DMS53 (cell line): ENCODE measurements around the gene DMD.

Experiments used
- DNase-seq: peaks from one replicate; lab custom pipeline; 2025; lab: John Stamatoyannopoulos, UW

The DMD gene

DNA sequence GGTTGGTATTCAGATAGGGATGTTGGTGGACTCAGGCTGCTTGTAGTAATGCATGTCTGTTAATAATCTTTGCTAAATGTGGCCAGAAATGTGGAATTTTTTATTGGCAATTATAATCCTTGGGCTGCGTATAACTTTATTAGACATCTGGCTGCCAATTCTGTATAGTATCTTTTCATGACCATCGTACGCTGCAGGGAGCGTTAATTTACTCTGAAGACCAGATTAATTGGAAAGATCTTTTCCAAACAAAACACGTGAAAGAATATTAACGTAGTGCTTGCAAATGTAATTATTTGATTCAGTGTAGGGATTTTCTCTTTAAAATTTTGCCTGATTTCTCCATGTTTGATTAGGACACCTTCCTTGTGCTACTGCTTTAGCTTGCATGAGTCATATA lies 2100.7 kb downstream of the DMD start:
- DNase-seq, result peak; percentile 23

DNA sequence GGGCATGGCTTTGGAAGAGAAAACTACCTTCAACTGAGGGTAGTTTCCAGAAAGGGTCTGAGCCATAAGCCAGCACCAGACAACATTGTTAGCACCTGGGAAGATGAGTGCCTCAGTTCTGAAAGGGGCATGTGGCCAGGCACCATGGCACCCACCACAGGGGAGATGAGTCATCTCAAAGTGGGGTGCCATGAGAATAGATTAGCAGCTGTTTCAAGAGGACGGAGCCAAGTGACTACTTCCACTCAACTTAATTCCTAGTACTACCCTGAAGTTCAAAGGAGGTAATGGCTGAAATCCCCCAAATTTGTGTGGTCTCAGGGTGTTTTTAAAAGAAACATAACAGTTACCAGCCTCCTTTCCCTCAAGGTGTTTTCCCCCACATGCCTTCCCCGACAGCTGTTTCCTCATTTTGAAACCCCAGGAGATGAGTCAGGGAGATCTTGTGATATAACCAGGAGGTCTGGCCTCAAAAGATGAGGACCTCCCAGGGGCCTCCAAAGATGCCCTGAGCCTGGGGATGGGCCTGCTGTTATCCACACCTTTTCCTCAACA lies 2111.7 kb downstream of the DMD start:
- DNase-seq, result no peak

DNA sequence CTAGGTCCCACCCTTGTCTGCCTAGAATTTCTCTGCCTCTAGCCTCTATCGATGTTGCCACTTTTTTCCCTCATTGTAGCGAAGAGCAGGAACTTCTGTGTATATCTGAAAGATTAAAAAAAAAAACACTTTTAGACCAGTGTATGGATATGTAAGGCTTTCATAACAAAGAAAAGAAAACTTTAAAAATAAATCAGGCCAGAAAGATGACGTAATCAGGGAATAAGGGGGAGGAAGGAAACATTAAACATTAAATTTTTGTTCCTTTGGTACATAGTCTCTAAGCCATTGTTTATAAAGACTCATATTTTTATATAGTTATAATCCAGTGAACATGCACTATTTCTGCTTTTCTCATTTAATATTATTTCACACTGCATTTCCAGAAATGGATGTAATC lies 2113.3 kb downstream of the DMD start:
- no peak for DNase-seq

DNA sequence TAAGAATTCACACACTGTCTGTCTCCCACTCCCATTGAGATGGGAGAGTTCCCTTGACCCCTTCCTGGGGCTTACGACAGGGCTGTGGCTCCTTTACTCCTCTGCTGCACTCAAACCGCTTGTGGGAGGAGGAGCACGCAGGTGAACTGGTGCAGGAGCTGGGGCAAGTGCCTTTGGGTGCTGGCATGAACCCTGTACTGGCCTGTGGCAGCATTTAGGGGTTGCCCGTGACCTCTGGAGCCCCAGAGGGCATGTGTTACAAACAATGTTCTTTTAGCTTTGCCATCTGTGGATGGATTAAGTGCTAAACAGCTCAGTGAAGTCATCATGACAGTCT lies 2117.7 kb downstream of the DMD start:
- DNase-seq, result no peak

DNA sequence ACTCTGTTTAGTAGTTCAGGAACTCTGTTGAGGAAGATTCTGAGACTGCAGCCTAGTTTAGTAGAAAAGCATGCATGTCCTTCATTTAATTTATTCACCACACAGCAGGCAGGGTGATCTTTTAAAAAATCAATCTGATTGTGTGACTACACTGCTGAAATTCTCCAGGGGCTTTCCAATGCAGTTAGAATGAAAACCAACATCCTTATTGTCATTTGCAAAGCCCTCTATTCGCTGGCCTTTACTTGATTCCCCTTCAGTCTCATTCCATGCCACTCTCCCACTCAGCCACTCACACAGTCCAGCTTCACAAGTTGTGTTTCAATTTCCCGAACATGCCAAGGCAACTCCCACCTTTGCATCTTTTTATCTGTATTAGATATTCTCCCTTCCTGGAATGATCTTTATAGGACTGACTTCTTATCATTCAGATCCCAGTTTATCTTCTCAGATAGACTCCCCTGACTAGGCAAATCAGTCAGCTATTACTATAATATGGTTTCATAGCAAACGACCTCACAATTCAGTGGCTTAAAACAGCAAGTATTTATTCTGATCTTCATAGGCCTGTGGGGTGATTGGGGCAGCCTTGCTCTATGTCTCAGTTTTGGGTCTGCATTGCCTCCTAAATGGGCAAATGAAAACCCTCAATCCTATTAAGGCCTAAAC lies 2118.2 kb downstream of the DMD start:
- no peak for DNase-seq

DNA sequence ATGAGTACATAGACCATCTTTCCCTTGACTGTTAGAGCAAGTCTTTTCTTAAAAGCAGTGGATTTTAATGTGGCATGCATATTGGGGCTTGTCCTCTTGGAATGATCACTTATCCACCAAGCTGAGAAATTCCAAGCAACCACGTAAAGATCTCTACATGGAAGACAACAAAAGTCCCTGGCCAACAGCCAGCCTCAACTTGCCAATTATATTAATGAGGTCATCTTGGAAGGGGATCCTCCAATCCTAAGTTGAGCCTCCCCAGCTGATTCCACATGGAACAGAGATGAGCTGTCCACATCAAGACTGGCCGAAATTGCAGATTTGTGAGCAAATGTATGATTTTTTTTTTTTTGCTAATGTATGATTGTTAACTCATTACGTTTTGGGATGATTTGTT lies 2118.9 kb downstream of the DMD start:
- DNase-seq, result no peak

DNA sequence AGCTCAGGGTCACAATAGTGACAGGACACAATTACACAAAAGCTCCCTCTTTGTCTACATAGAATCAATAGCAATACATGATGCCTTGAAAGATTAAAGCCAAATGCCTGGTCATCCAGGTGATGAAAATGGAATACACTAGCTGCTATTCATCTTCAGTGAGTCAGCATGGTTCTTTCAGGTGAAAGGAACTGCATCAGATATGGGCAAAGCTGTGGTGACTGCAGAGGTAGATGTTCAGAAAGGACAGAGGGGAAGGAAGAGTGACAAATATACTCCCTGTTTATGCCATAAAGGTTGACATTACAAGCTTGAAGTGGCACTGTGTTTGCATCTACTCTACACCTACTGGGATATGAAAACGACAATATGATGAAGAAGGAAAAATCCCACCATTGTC lies 2119.5 kb downstream of the DMD start:
- DNase-seq, result no peak

DNA sequence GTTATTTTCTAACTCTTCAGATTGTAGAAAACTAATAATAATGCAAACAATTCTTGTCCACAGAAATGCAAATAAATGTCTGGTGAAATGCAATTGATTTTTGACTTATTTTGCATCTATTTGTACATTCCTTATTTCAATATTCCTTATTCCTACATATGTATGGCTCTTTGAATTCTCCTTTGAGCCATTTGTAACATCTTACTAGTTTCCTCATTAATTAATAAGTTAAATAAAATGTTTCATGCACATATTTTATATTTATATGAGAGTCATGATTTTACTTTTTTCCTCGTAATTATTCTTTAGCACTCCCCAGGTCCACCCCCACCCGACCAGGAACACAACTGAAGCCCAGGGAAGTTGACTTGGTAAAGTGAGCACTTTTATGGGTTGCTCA lies 2136.8 kb downstream of the DMD start:
- no peak for DNase-seq

DNA sequence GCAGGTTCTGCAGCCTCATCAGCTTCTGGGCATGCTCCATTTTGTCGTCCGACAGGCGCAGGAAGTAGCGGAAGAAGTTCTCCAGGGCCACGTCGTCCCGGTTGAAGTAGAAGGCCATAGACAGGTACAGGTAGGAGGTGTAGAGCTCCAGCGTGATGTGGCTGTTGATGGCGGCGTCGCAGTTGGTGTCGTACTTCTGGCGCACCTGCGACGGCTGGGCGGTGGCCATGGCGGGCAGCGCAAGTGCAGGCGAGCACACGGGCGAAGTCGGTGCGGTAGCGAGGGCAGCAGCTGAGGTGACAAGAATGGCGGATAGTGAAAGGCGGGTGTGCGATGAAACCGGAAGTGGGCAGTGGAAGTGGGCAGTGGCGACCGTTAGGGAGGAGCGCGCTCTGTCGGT lies 2139.6 kb downstream of the DMD start, which contains the start of gene FTHL17:
FTHL17 (minus strand) TSS at position 317 of the 400 bp plus-strand sequence; CDS start at position 229, 88 bp downstream.
- no peak for DNase-seq

DNA sequence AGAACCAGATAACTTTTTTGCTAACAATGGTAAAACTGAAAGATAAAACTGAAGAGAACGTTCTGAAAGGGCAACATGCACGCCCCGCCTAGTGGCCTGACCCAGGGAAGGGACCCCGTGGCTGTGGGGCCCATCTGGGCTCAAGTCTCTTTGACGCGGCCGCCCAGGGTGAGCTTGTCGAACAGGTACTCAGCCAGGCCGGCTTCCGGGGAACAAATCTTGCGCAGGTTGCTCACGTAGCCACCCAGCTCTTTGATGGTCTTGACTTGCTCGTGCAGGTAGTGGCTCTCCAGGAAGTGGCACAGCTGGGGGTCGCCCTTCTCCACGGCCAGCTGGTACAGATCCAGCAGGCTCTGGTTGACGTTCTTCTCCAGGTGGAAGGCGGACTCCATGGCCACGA lies 2140.1 kb downstream of the DMD start:
- DNase-seq, result no peak

DNA sequence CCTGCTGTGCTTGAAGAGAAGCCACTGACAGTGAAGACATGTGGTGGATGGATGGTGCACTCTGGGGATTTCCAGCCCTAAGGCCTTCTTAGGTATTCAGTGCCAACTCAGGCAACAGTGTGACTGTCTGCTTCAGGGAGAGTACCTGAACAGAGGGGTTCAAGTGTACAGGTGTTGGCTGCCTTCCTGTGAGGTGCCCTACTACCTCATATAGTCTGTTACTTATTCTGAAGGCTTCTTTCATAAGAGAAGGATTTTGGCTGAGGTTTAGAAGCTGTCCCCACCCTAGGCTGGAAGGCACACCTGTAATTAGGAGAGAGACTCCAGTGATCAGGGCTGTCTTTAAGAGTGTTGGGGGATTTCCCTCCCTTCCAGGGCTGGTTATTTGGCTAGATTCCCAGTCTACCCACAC lies 2141.3 kb downstream of the DMD start:
- no peak for DNase-seq
